NB4 (cell line): ENCODE data around the gene CEP89.

Experiments used
- MYC ChIP-seq: IDR thresholded peaks from 2 replicates; pipeline ENCODE4 v1.6.1; 2011; ENCODE audit warnings: low read depth, low read length
- POLR2A ChIP-seq: IDR thresholded peaks from 2 replicates; pipeline ENCODE4 v1.6.1; 2011; ENCODE audit warnings: mild to moderate bottlenecking; ENCODE audit not compliant: insufficient read length; ENCODE audit errors: extremely low read depth
- TF ChIP-seq, protein P1 (sequence below): IDR thresholded peaks from one replicate; pipeline ENCODE4 v1.5.1; 2012; ENCODE audit warnings: low read depth, low read length
- TF ChIP-seq, protein P2 (sequence below): IDR thresholded peaks from 2 replicates; pipeline ENCODE4 v1.6.1; 2011; ENCODE audit warnings: low read depth, low read length

DNA sequence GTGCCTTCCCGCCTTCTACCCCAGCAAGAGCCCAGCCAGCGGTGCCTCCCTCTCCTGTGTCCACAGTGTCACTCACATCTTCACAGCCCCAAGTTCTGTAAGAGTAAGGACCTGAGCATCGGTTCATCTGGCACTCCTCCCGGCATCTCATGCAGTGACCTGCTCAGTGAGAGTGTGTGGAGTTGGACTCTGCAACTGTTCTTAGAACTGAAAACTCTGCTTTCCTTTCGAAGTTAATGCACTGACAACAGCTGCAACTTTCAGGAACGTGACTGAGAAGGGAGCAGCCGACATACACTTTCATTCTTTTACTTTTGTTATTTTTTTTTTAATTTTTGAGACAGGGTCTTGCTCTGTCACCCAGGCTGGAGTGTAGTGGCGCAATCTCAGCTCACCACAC lies 41.2 kb downstream of the CEP89 start:
- TF ChIP-seq, protein P1, sequence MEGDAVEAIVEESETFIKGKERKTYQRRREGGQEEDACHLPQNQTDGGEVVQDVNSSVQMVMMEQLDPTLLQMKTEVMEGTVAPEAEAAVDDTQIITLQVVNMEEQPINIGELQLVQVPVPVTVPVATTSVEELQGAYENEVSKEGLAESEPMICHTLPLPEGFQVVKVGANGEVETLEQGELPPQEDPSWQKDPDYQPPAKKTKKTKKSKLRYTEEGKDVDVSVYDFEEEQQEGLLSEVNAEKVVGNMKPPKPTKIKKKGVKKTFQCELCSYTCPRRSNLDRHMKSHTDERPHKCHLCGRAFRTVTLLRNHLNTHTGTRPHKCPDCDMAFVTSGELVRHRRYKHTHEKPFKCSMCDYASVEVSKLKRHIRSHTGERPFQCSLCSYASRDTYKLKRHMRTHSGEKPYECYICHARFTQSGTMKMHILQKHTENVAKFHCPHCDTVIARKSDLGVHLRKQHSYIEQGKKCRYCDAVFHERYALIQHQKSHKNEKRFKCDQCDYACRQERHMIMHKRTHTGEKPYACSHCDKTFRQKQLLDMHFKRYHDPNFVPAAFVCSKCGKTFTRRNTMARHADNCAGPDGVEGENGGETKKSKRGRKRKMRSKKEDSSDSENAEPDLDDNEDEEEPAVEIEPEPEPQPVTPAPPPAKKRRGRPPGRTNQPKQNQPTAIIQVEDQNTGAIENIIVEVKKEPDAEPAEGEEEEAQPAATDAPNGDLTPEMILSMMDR, result no peak
- TF ChIP-seq POLR2A (no peak), MYC (no peak)
- TF ChIP-seq, protein P2, sequence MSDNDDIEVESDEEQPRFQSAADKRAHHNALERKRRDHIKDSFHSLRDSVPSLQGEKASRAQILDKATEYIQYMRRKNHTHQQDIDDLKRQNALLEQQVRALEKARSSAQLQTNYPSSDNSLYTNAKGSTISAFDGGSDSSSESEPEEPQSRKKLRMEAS, result no peak
